GM10266 (cell line): Measurements from ENCODE around the gene SLC33A1.

Source experiments
- DNase-seq: peaks from one replicate; pipeline ENCODE4 v3.0.0; 2012; ENCODE audit errors: extremely low spot score
- CTCF ChIP-seq: IDR thresholded peaks from 2 replicates; pipeline ENCODE4 v1.5.1; 2012; ENCODE audit warnings: mild to moderate bottlenecking, low read depth; ENCODE audit not compliant: control insufficient read depth, insufficient read depth; ENCODE audit errors: missing control alignments

Gene SLC33A1

DNA sequence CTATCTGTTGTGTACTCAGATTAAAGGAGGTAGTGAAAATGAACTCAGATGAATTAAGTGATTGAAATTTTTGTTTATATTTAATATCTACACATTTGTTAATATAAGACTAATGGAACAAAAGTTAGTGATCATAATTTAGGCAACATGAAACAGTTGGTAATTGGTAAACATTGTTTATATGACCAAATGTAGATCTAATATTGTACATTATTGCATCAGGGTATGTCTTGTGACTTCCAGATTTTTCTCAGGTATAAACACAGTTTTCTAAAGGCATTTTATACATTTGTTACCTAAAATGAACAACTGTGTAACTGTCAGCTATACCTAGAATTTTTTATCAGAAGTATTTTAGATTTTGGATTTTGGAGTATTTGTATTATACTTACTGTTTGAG, 31.1 kb upstream of the SLC33A1 start:
- no peak for DNase-seq
- TF ChIP-seq CTCF: no peak

DNA sequence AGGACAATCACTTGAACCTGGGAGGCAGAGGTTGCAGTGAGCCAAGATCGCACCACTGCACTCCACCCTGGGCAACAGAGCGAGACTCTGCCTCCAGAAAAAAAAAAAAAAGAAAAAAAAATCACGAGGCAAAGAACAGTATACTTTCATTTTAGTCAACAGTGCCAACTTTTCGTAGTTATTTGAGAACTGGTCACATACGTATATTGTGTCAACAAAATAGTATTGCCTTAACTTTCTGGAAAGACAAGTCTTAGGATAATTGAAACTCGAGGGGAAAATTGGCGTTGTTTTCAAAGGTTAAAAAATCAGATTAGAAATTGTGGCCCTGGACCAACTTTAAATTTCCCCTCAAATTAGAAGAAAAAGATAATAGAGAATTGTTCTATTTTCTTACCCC, 30.1 kb upstream of the SLC33A1 start:
- DNase-seq: no peak
- no peak for TF ChIP-seq CTCF

DNA sequence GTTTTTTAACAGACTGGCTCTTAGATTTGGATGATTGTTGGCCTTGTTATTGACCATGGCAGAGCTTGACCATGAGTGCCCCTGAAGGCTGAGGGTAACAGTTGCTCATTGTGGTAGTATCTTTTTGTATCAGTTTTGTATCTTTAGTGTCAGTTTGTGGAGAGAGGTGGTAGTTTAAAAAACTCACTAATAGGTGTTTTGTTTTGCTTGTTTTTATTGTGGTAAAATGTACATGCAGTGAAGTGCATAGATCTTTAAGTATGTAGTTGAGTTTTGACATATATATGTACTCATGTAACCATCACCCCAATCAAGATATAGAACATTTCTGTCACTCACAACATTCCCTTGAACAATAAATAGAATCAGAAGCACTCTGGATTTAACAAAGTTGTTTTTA, 26.1 kb upstream of the SLC33A1 start:
- TF ChIP-seq CTCF: no peak
- no peak for DNase-seq

DNA sequence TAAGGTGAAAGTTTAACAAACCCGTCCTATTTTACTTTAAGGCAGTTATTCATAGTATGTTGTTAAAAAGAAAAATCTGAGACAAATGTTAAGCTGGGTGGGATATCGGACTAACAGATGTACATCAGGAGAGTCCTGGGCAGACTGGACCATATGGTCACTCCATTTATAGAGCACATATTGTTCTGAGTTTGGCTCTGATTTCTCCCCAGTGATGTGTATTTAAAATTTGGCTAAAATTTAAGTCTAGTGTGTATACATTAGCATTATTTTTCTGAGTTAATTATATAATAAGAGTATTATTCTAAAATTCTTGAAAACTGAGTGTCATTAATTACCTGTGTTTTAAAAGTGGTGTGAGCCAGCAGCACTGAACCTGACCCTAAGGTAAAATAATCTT, 22.3 kb upstream of the SLC33A1 start:
- no peak for TF ChIP-seq CTCF
- DNase-seq: no peak

DNA sequence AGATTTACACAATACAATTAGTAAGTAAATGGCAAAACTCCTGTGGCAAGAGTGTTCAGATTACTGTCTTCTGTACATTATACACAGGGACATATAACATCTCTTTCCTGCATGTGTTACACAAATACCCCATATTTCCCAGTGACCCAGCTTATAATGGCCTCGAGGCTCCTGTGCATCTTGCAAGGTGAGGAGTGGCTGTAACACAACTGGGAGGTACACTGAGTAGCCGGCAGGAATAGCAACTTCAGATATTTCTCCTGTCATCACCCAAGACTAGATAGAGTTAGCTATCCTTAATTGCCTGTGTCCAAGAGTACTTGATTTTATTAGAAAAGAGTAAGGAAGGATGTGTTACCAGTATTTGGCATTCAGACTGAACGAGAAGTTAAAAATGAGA, 21.8 kb upstream of the SLC33A1 start:
- DNase-seq: no peak
- TF ChIP-seq CTCF: no peak

- no peak for TF ChIP-seq CTCF
- no peak for DNase-seq
Observed at GRCh38 chr3:155872904-155873646, 18.8 kb upstream of the SLC33A1 start.

GRCh38 chr3:155871746-155872158, 17.5 kb upstream of the SLC33A1 start:
- DNase-seq: no peak
- no peak for TF ChIP-seq CTCF
